Trophoblast cell (in vitro differentiated cells and primary cell): Measurements from ENCODE around the gene KRT32.
"Not testable (repeated sequence)": the region's sequence is repeated elsewhere in the genome, so short reads cannot be mapped to it uniquely, and the experiment has no call there.

Experiments
- DNase-seq, 2 donors: peaks; one replicate each; pipeline ENCODE4 v3.0.0-alpha.2; 2016
- H2AFZ ChIP-seq: 2 replicates; pipeline ENCODE4 v1.6.1; 2013; ENCODE audit warnings: low read length, moderate library complexity, mild to moderate bottlenecking; ENCODE audit not compliant: insufficient read depth, poor library complexity
- H2AK5ac ChIP-seq: 2 replicates; pipeline ENCODE4 v1.6.1; 2013; ENCODE audit warnings: mild to moderate bottlenecking, low read length
- H2BK120ac ChIP-seq: 2 replicates; pipeline ENCODE4 v1.6.1; 2013; ENCODE audit warnings: low read length, mild to moderate bottlenecking, moderate library complexity; ENCODE audit not compliant: insufficient read depth, poor library complexity
- H2BK12ac ChIP-seq: 2 replicates; pipeline ENCODE4 v1.6.1; 2013; ENCODE audit warnings: mild to moderate bottlenecking, low read length, moderate library complexity
- H2BK5ac ChIP-seq: 2 replicates; pipeline ENCODE4 v1.6.1; 2013; ENCODE audit warnings: low read length, low read depth, moderate library complexity, mild to moderate bottlenecking; ENCODE audit not compliant: poor library complexity
- H3K14ac ChIP-seq: 2 replicates; pipeline ENCODE4 v1.6.1; 2013; ENCODE audit warnings: mild to moderate bottlenecking, low read length
- H3K18ac ChIP-seq: 2 replicates; pipeline ENCODE4 v1.6.1; 2013; ENCODE audit warnings: mild to moderate bottlenecking, low read length
- H3K23ac ChIP-seq: 2 replicates; pipeline ENCODE4 v1.6.1; 2013; ENCODE audit warnings: low read length
- H3K27ac ChIP-seq: 2 replicates; pipeline ENCODE4 v1.5.1; 2013; ENCODE audit warnings: low read depth, mild to moderate bottlenecking, inconsistent platforms, low read length, moderate library complexity
- H3K27me3 ChIP-seq: 2 replicates; pipeline ENCODE4 v1.6.1; 2013; ENCODE audit warnings: inconsistent platforms, mild to moderate bottlenecking, low read length, moderate library complexity; ENCODE audit not compliant: insufficient read depth
- H3K36me3 ChIP-seq, 2 experiments: 1 replicate in 1 of 2; 2 replicates in 1 of 2; pipeline ENCODE4 v1.6.1; 2013; ENCODE audit warnings: low read length in 2 of 2, mild to moderate bottlenecking in 2 of 2, moderate library complexity in 1 of 2; ENCODE audit not compliant: insufficient read depth in 2 of 2, control insufficient read depth in 1 of 2
- H3K4ac ChIP-seq: 2 replicates; pipeline ENCODE4 v1.6.1; 2013; ENCODE audit warnings: low read depth, mild to moderate bottlenecking, low read length, moderate library complexity
- H3K4me1 ChIP-seq, 2 experiments: 1 replicate in 1 of 2; 2 replicates in 1 of 2; pipeline ENCODE4 v1.6.1; 2013; ENCODE audit warnings: low read length in 2 of 2, mild to moderate bottlenecking in 2 of 2, moderate library complexity in 1 of 2; ENCODE audit not compliant: insufficient read depth in 2 of 2, control insufficient read depth in 1 of 2
- H3K4me2 ChIP-seq: 2 replicates; pipeline ENCODE4 v1.6.1; 2013; ENCODE audit warnings: inconsistent platforms, mild to moderate bottlenecking, low read length, moderate library complexity
- H3K4me3 ChIP-seq: 2 replicates; pipeline ENCODE4 v1.5.1; 2013; ENCODE audit warnings: mild to moderate bottlenecking, low read depth, low read length, inconsistent platforms
- H3K79me1 ChIP-seq: one replicate; pipeline ENCODE4 v1.6.1; 2013; ENCODE audit warnings: low read length
- H3K79me2 ChIP-seq: 2 replicates; pipeline ENCODE4 v1.6.1; 2013; ENCODE audit warnings: low read length, mild to moderate bottlenecking; ENCODE audit not compliant: control insufficient read depth, insufficient read depth, poor library complexity
- H3K9ac ChIP-seq: 2 replicates; pipeline ENCODE4 v1.6.1; 2013; ENCODE audit warnings: mild to moderate bottlenecking, low read length
- H3K9me3 ChIP-seq: 2 replicates; pipeline ENCODE4 v1.6.1; 2013; ENCODE audit warnings: low read depth, mild to moderate bottlenecking, control low read depth, inconsistent platforms, low read length; ENCODE audit not compliant: insufficient read depth
- H4K12ac ChIP-seq: 2 replicates; pipeline ENCODE4 v1.6.1; 2013; ENCODE audit warnings: low read depth, mild to moderate bottlenecking, low read length, moderate library complexity
- H4K8ac ChIP-seq: 2 replicates; pipeline ENCODE4 v1.6.1; 2013; ENCODE audit warnings: low read depth, mild to moderate bottlenecking, low read length, moderate library complexity
- H4K91ac ChIP-seq: one replicate; pipeline ENCODE4 v1.6.1; 2013; ENCODE audit warnings: low read depth, mild to moderate bottlenecking, low read length, moderate library complexity
- WGBS: extraction: QIAGEN DNeasy Blood & Tissue Kit; methylation state at CpG from one replicate; pipeline ENCODE4 v1.1.7; 2013; ENCODE audit warnings: missing lambda C conversion rate; ENCODE audit not compliant: insufficient read length, insufficient coverage; ENCODE audit errors: extremely low coverage; 5-methylcytosine and 5-hydroxymethylcytosine counted together

Gene KRT32

DNA sequence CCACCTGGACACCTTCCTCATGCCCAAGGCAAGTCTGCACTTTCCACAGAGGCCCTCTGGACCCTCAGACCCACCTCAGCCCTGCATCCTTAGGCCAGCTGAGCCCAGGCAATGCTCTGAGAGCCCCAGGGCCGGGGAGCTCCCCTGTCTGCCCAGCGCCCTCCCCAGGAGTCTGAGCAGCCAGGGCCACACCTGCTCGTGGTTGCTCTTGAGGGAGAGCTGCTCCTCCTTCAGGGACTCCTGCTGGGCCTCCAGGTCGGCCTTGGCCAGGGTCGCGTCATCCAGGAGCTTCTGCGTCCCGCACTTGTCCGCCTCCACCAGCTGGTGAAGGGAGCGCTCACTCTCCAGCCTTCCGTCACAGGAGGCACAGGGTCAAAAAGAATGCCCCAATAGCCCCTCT lies 44.6 kb downstream of the KRT32 start:
- not testable (repeated sequence) for H3K4ac ChIP-seq, H2BK120ac ChIP-seq, H4K8ac ChIP-seq, H3K14ac ChIP-seq, H3K4me2 ChIP-seq, DNase-seq, H3K27me3 ChIP-seq, H2AFZ ChIP-seq, H3K79me2 ChIP-seq, H4K12ac ChIP-seq, H3K4me3 ChIP-seq, H2BK12ac ChIP-seq, H3K18ac ChIP-seq, H3K79me1 ChIP-seq, H3K36me3 ChIP-seq, H2AK5ac ChIP-seq, H3K23ac ChIP-seq, H3K9ac ChIP-seq, H3K27ac ChIP-seq, H2BK5ac ChIP-seq, H3K9me3 ChIP-seq
- no CpG with 5 or more reads among the region's 11 CpGs for WGBS
- peaks cover 11 to 15% of the 10 kb centered on the region in 2 experiments for H3K4me1 ChIP-seq
- H4K91ac ChIP-seq = peak overlapping the region; percentile 4

DNA sequence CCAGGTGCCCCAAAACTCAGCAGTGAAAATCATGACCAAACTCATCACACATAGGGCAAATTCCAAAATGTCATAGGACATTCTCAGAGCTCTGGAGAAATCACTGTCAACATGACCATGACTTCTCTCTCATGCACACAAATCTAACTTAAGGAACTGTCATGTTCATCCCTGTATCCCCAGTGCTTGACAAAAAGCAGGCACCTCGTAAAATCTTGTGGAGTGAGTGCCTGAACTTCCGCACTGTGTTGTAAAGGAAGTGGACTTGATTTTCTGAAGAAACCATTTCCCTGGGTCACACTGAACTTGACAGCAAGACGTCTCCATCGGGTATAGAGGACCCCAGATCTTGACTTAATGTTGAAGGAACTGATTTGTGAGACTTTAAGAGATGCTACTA lies 45.6 kb downstream of the KRT32 start:
- H3K4me2 ChIP-seq = no peak overlapping the region
- no peaks in the 10 kb centered on the region for H3K36me3 ChIP-seq
- H3K4me1 ChIP-seq = peaks cover 11 to 19% of the 10 kb centered on the region in 2 experiments
- H3K14ac ChIP-seq = no peak overlapping the region
- H4K8ac ChIP-seq = no peak overlapping the region
- H3K4ac ChIP-seq = no peak overlapping the region
- H3K9me3 ChIP-seq = no peaks in the 10 kb centered on the region
- H4K91ac ChIP-seq = no peak overlapping the region
- no peak overlapping the region for H3K4me3 ChIP-seq
- no peaks in the 10 kb centered on the region for H3K79me2 ChIP-seq
- WGBS = no CpG with 5 or more reads among the region's 4 CpGs
- no peaks in the 10 kb centered on the region for H3K27me3 ChIP-seq
- H3K9ac ChIP-seq = no peak overlapping the region
- H2AFZ ChIP-seq = no peak overlapping the region
- H4K12ac ChIP-seq = no peak overlapping the region
- H2BK5ac ChIP-seq = no peak overlapping the region
- no peak overlapping the region for H3K27ac ChIP-seq
- no peak overlapping the region for H2BK120ac ChIP-seq
- no peak overlapping the region for H3K18ac ChIP-seq
- DNase-seq = no peak
- no peak overlapping the region for H2BK12ac ChIP-seq
- H3K79me1 ChIP-seq = peaks cover 3% of the 10 kb centered on the region
- no peak overlapping the region for H2AK5ac ChIP-seq
- H3K23ac ChIP-seq = no peak overlapping the region

DNA sequence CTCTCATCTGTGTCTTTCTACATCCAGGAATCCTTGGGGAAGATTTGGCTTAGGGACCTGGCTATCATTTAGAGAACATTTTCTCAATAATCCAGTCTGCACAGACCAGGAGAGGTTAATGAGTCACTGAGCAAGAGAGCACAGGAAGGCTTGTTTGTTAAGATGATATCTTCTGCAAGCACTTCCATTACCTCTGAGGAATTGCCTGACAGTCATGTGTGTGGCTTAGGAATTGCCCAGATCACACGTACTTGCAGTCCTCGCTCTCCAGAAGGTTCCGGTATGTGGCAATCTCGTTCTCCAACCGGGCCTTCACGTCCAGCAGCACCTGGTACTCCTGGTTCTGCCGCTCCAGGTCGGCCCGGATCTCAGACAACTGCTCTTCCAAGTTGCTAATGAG lies 46.1 kb downstream of the KRT32 start:
- Histone ChIP-seq H3K27ac (no peak overlapping the region), H3K18ac (no peak overlapping the region), H3K14ac (no peak overlapping the region), H3K4ac (no peak overlapping the region), H2BK5ac (no peak overlapping the region), H3K9me3 (no peaks in the 10 kb centered on the region), H3K4me3 (no peak overlapping the region), H3K79me1 (peaks cover 3% of the 10 kb centered on the region), H2AK5ac (no peak overlapping the region), H3K4me2 (peak overlapping the region; percentile 14), H2BK120ac (no peak overlapping the region), H3K36me3 (no peaks in the 10 kb centered on the region), H2AFZ (no peak overlapping the region), H3K27me3 (no peaks in the 10 kb centered on the region), H3K79me2 (no peaks in the 10 kb centered on the region), H4K8ac (no peak overlapping the region), H3K9ac (no peak overlapping the region), H4K91ac (no peak overlapping the region), H2BK12ac (no peak overlapping the region), H4K12ac (no peak overlapping the region), H3K23ac (no peak overlapping the region), H3K4me1 (peaks cover 11 to 24% of the 10 kb centered on the region in 2 experiments)
- peak; percentile 83 to 90 for DNase-seq
- no CpG with 5 or more reads among the region's 9 CpGs for WGBS

DNA sequence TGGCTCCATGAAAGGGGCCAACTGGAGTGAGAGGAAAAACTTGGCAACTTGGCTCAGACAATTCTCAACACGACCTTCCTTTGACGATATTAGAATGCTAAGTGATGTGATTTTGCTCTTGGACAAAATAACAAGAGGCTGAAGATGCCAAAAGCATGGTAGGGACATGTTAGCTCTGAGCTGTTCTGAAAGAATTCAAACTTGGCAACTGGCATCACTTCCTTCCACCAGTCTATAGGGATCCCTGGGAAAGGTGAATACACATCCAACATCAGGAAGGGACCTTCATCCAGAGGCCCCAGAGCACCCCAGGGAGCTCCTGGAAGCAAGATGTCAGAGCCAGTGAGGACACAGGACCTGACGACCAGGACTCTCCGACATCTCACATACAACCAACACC lies 47.1 kb downstream of the KRT32 start:
- H3K79me1 ChIP-seq = peaks cover 3% of the 10 kb centered on the region
- H2AK5ac ChIP-seq = no peak overlapping the region
- no peak overlapping the region for H4K8ac ChIP-seq
- H3K27me3 ChIP-seq = no peaks in the 10 kb centered on the region
- no CpG with 5 or more reads among the region's 4 CpGs for WGBS
- H3K79me2 ChIP-seq = no peaks in the 10 kb centered on the region
- no peak overlapping the region for H2BK5ac ChIP-seq
- H3K4me3 ChIP-seq = no peak overlapping the region
- no peak overlapping the region for H3K14ac ChIP-seq
- H3K36me3 ChIP-seq = no peaks in the 10 kb centered on the region
- H3K27ac ChIP-seq = no peak overlapping the region
- H4K12ac ChIP-seq = no peak overlapping the region
- H3K9me3 ChIP-seq = peaks cover 1% of the 10 kb centered on the region
- no peak overlapping the region for H4K91ac ChIP-seq
- H3K4me1 ChIP-seq = peaks cover 11 to 26% of the 10 kb centered on the region in 2 experiments
- no peak for DNase-seq
- no peak overlapping the region for H3K23ac ChIP-seq
- no peak overlapping the region for H3K4me2 ChIP-seq
- H3K9ac ChIP-seq = no peak overlapping the region
- H2BK120ac ChIP-seq = no peak overlapping the region
- H3K18ac ChIP-seq = no peak overlapping the region
- H3K4ac ChIP-seq = no peak overlapping the region
- H2AFZ ChIP-seq = no peak overlapping the region
- no peak overlapping the region for H2BK12ac ChIP-seq
